GM12878 (cell line): ENCODE measurements around the gene LDLRAD4. TPM values are rescaled to one million over a fixed set of nuclear protein-coding genes. Genes with fewer than 3 reads are reported as not detected.
A peak's percentile ranks its signal among the peaks of the same experiment; 100 is the strongest.

Experiments
- BHLHE40 ChIP-seq, 2 experiments: fragments of 450-650 bp in 1 of 2; IDR thresholded peaks; 2 replicates each; pipeline ENCODE4 v1.6.1; 2011 to 2017; ENCODE audit warnings: low read depth in 2 of 2, borderline replicate concordance in 1 of 2, improper control_type of control experiment in 1 of 2, low read length in 1 of 2, mild to moderate bottlenecking in 1 of 2
- DPF2 ChIP-seq: fragments of 450-650 bp; IDR thresholded peaks from 2 replicates; pipeline ENCODE4 v1.6.1; 2017; ENCODE audit warnings: mild to moderate bottlenecking
- FOXM1 ChIP-seq: IDR thresholded peaks from 2 replicates; pipeline ENCODE4 v1.6.1; 2012; ENCODE audit warnings: low read depth, mild to moderate bottlenecking, inconsistent platforms, low read length, moderate library complexity
- KAT2A ChIP-seq: conservative IDR thresholded peaks from 2 replicates; pipeline ENCODE4 v1.6.1; 2011; ENCODE audit warnings: low read depth, low read length; ENCODE audit not compliant: control insufficient read depth
- MYC ChIP-seq: IDR thresholded peaks from 2 replicates; pipeline ENCODE4 v1.6.1; 2011; ENCODE audit warnings: mild to moderate bottlenecking, low read length, moderate library complexity, inconsistent platforms; ENCODE audit not compliant: insufficient read depth, insufficient replicate concordance, insufficient read length, severe bottlenecking
- NR2C1 ChIP-seq: fragments of 450-650 bp; IDR thresholded peaks from 2 replicates; pipeline ENCODE4 v1.6.1; 2017; ENCODE audit warnings: antibody characterized with exemption, mild to moderate bottlenecking, moderate library complexity
- PKNOX1 ChIP-seq: fragments of 450-650 bp; IDR thresholded peaks from 2 replicates; pipeline ENCODE4 v1.6.1; 2016; ENCODE audit warnings: mild to moderate bottlenecking
- POLR2A ChIP-seq: IDR thresholded peaks from 2 replicates; pipeline ENCODE4 v1.6.1; 2011; ENCODE audit warnings: low read depth, mild to moderate bottlenecking, low read length
- POLR2AphosphoS2 ChIP-seq: IDR thresholded peaks from 2 replicates; pipeline ENCODE4 v1.6.1; 2011; ENCODE audit warnings: low read depth, mild to moderate bottlenecking, low read length, improper control_type of control experiment, moderate library complexity
- SPI1 ChIP-seq: IDR thresholded peaks from 2 replicates; pipeline ENCODE4 v1.6.1; 2011; ENCODE audit warnings: low read depth, mild to moderate bottlenecking, low read length, moderate library complexity, borderline replicate concordance; ENCODE audit not compliant: insufficient read depth
- TBL1XR1 ChIP-seq: IDR thresholded peaks from 2 replicates; pipeline ENCODE4 v1.6.1; 2012; ENCODE audit warnings: low read depth, low read length, improper control_type of control experiment
- WRNIP1 ChIP-seq: IDR thresholded peaks from 2 replicates; pipeline ENCODE4 v1.6.1; 2011; ENCODE audit warnings: low read depth, low read length, improper control_type of control experiment, borderline replicate concordance
- YY1 ChIP-seq: IDR thresholded peaks from 2 replicates; pipeline ENCODE4 v1.6.1; 2011; ENCODE audit warnings: low read depth, mild to moderate bottlenecking, low read length
- ZBED1 ChIP-seq: IDR thresholded peaks from 2 replicates; pipeline ENCODE4 v1.6.1; 2016; ENCODE audit warnings: borderline replicate concordance
- polyA plus RNA-seq, 11 experiments: library from polyadenylated mRNA; depleted of rRNA in 4 of 11; unstranded in 6 of 11; stranded (reverse) in 5 of 11; fragments of >200 nt; fragmentation: Nextera tagmentation in 4 of 11; fragmentation: Illumina TruSeq in 1 of 11; extraction: Ambion mirVana in 4 of 11; extraction: Trizol in 1 of 11; gene quantifications; 1 replicate in 1 of 11; 2 replicates in 10 of 11; pipeline versions ENCODE4 v1.2.1 to v1.2.3, GENCODE V29; 2011 to 2016; ENCODE audit warnings: inconsistent platforms in 2 of 11, missing spikeins in 2 of 11, low read depth in 1 of 11
- total RNA-seq, 4 experiments: library from RNA; depleted of rRNA in 3 of 4; stranded (reverse); fragments of >200 nt in 3 of 4; fragmentation: Illumina TruSeq in 1 of 4; extraction: Trizol in 1 of 4; gene quantifications; 2 replicates each; pipeline versions ENCODE4 v1.2.1 to v1.2.3, GENCODE V29; 2013 to 2021
- TF ChIP-seq, protein P1 (sequence below): fragments of 450-650 bp; IDR thresholded peaks from 2 replicates; pipeline ENCODE4 v1.6.1; 2017; ENCODE audit warnings: mild to moderate bottlenecking, low read depth, inconsistent platforms; ENCODE audit not compliant: poor library complexity, severe bottlenecking
- TF ChIP-seq, protein P2 (sequence below), 3 experiments: IDR thresholded peaks in 2 of 3; conservative IDR thresholded peaks in 1 of 3; 2 replicates each; pipeline ENCODE4 v1.5.1; 2011; ENCODE audit warnings: low read depth in 3 of 3, low read length in 3 of 3, mild to moderate bottlenecking in 3 of 3, control low read depth in 2 of 3, moderate library complexity in 2 of 3, inconsistent platforms in 1 of 3, mixed read lengths in 1 of 3; ENCODE audit not compliant: control insufficient read depth in 2 of 3, insufficient read depth in 1 of 3; ENCODE audit errors: extremely low read depth in 1 of 3
- TF ChIP-seq, protein P3 (sequence below): IDR thresholded peaks from 2 replicates; pipeline ENCODE4 v1.6.1; 2011; ENCODE audit warnings: low read depth, mild to moderate bottlenecking, low read length, moderate library complexity, borderline replicate concordance; ENCODE audit errors: extremely low read depth

The LDLRAD4 gene
- total and polyA plus RNA-seq, 10 of the 15 experiments (the other 5 are each of a cell fraction or from before 2014, with no cell fraction given): 2.7 to 16.8 (median 11.2) TPM

- TF ChIP-seq, protein P1, sequence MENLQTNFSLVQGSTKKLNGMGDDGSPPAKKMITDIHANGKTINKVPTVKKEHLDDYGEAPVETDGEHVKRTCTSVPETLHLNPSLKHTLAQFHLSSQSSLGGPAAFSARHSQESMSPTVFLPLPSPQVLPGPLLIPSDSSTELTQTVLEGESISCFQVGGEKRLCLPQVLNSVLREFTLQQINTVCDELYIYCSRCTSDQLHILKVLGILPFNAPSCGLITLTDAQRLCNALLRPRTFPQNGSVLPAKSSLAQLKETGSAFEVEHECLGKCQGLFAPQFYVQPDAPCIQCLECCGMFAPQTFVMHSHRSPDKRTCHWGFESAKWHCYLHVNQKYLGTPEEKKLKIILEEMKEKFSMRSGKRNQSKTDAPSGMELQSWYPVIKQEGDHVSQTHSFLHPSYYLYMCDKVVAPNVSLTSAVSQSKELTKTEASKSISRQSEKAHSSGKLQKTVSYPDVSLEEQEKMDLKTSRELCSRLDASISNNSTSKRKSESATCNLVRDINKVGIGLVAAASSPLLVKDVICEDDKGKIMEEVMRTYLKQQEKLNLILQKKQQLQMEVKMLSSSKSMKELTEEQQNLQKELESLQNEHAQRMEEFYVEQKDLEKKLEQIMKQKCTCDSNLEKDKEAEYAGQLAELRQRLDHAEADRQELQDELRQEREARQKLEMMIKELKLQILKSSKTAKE: peak; percentile 28
- TF ChIP-seq FOXM1: no peak
- TF ChIP-seq, protein P2, sequence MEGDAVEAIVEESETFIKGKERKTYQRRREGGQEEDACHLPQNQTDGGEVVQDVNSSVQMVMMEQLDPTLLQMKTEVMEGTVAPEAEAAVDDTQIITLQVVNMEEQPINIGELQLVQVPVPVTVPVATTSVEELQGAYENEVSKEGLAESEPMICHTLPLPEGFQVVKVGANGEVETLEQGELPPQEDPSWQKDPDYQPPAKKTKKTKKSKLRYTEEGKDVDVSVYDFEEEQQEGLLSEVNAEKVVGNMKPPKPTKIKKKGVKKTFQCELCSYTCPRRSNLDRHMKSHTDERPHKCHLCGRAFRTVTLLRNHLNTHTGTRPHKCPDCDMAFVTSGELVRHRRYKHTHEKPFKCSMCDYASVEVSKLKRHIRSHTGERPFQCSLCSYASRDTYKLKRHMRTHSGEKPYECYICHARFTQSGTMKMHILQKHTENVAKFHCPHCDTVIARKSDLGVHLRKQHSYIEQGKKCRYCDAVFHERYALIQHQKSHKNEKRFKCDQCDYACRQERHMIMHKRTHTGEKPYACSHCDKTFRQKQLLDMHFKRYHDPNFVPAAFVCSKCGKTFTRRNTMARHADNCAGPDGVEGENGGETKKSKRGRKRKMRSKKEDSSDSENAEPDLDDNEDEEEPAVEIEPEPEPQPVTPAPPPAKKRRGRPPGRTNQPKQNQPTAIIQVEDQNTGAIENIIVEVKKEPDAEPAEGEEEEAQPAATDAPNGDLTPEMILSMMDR (IDR thresholded peaks at IDR 0.05 in 2 of 3, conservative IDR thresholded peaks at IDR 0.05 in 1 of 3; ENCODE audit: control insufficient read depth in 2 of 3, extremely low read depth in 1 of 3, insufficient read depth in 1 of 3, low read depth in 3 of 3, low read length in 3 of 3): no peak
- no peak for TF ChIP-seq POLR2AphosphoS2
- TF ChIP-seq DPF2: 0 out of 2 replicates have a peak, but pooled peaks have one; percentile 15
- TF ChIP-seq, protein P3, sequence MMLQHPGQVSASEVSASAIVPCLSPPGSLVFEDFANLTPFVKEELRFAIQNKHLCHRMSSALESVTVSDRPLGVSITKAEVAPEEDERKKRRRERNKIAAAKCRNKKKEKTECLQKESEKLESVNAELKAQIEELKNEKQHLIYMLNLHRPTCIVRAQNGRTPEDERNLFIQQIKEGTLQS: no peak
- no peak for TF ChIP-seq MYC
- peak; percentile 37; the same call in 1 of the 2 replicates for TF ChIP-seq TBL1XR1
- TF ChIP-seq SPI1: 0 out of 2 replicates have a peak, but pooled peaks have one; percentile 5
- TF ChIP-seq BHLHE40 (IDR thresholded peaks at IDR 0.05; ENCODE audit: borderline replicate concordance in 1 of 2, low read depth in 2 of 2, low read length in 1 of 2): no peak
- no peak for TF ChIP-seq WRNIP1
- TF ChIP-seq YY1: 0 out of 2 replicates have a peak, but pooled peaks have one; percentile 17
- peak; percentile 28; the same call in 1 of the 2 replicates for TF ChIP-seq PKNOX1
- 0 out of 2 replicates have a peak, but pooled peaks have one; percentile 41 for TF ChIP-seq NR2C1
- TF ChIP-seq POLR2A: peak; percentile 25; the same call in 1 of the 2 replicates
- TF ChIP-seq ZBED1: peak; percentile 41; the same call in 1 of the 2 replicates
- TF ChIP-seq KAT2A: no peak
Observed at GRCh38 chr18:13608791-13609532, 390.4 kb downstream of the LDLRAD4 start (continued).
